SW480 (cell line): ENCODE measurements around the gene PRAMEF12.
"Not testable (repeated sequence)": the region's sequence is repeated elsewhere in the genome, so short reads cannot be mapped to it uniquely, and the experiment has no call there.

ENCODE experiments used
- DNase-seq: peaks from one replicate; pipeline ENCODE4 v3.0.0-alpha.2; 2016; ENCODE audit warnings: low spot score

The PRAMEF12 gene

GRCh38 chr1:12773438-12773837, at the start of gene PRAMEF12:
Gene PRAMEF12 (plus strand): TSS chr1:12773738. CDS start chr1:12774868, 1,130 bp downstream.
- no peak for DNase-seq

- DNase-seq: no peak
Measured at GRCh38 chr1:12728391-12728790, 45.1 kb upstream of the PRAMEF12 start.

- DNase-seq: no peak
Measured at GRCh38 chr1:12730156-12730555, 43.4 kb upstream of the PRAMEF12 start.

GRCh38 chr1:12731084-12731483, 42.5 kb upstream of the PRAMEF12 start:
- not testable (repeated sequence) for DNase-seq

- DNase-seq: no peak
Measured at GRCh38 chr1:12734651-12735050, 38.9 kb upstream of the PRAMEF12 start.

- DNase-seq: no peak
Measured at GRCh38 chr1:12738934-12739333, 34.6 kb upstream of the PRAMEF12 start.

GRCh38 chr1:12739613-12740012, 33.9 kb upstream of the PRAMEF12 start:
- no peak for DNase-seq

GRCh38 chr1:12741946-12742345, 31.6 kb upstream of the PRAMEF12 start:
- no peak for DNase-seq

GRCh38 chr1:12745126-12745991, 28.2 kb upstream of the PRAMEF12 start:
- peak; percentile 78 for DNase-seq

- DNase-seq: peak; percentile 43
Measured at GRCh38 chr1:12745992-12746323, 27.6 kb upstream of the PRAMEF12 start, which contains the start of gene CFAP107. Gene CFAP107 (plus strand): TSS chr1:12746200. CDS start chr1:12746431, 231 bp downstream.

GRCh38 chr1:12748778-12749355, 24.7 kb upstream of the PRAMEF12 start:
- DNase-seq: no peak

GRCh38 chr1:12754738-12755137, 18.8 kb upstream of the PRAMEF12 start:
- DNase-seq: no peak

- no peak for DNase-seq
Measured at GRCh38 chr1:12756273-12756672, 17.3 kb upstream of the PRAMEF12 start.

- no peak for DNase-seq
Measured at GRCh38 chr1:12756768-12757413, 16.6 kb upstream of the PRAMEF12 start.

- no peak for DNase-seq
Measured at GRCh38 chr1:12757836-12758235, 15.7 kb upstream of the PRAMEF12 start.

GRCh38 chr1:12760256-12760795, 13.2 kb upstream of the PRAMEF12 start:
- DNase-seq: no peak

- DNase-seq: no peak
Measured at GRCh38 chr1:12761781-12762180, 11.8 kb upstream of the PRAMEF12 start.

GRCh38 chr1:12762766-12763165, 10.8 kb upstream of the PRAMEF12 start:
- DNase-seq: no peak

GRCh38 chr1:12763479-12763878, 10.1 kb upstream of the PRAMEF12 start:
- DNase-seq: no peak

GRCh38 chr1:12764016-12764415, 9.5 kb upstream of the PRAMEF12 start:
- DNase-seq: no peak

- DNase-seq: no peak
Measured at GRCh38 chr1:12769031-12769430, 4.5 kb upstream of the PRAMEF12 start.

- no peak for DNase-seq
Measured at GRCh38 chr1:12769976-12770505, 3.5 kb upstream of the PRAMEF12 start.
